Middle frontal gyrus (tissue), 1 donor: ENCODE data around the gene MAP2K3.

Experiments used
- DNase-seq: peaks from one replicate; pipeline ENCODE4 v3.0.0-alpha.2; 2015; ENCODE audit warnings: low spot score; ENCODE audit errors: extremely low spot score

The MAP2K3 gene

GRCh38 chr17:21252796-21253645 lies 31.5 kb upstream of the MAP2K3 start, which contains the start of gene NATD1:
Gene NATD1 (minus strand): TSS chr17:21253410. CDS start chr17:21253264, 146 bp downstream.
- DNase-seq = peak; percentile 73

GRCh38 chr17:21253646-21254441 lies 30.7 kb upstream of the MAP2K3 start:
- no peak for DNase-seq

GRCh38 chr17:21258593-21258992 lies 25.9 kb upstream of the MAP2K3 start:
- no peak for DNase-seq

GRCh38 chr17:21262259-21262993 lies 22.1 kb upstream of the MAP2K3 start:
- DNase-seq = no peak

DNA sequence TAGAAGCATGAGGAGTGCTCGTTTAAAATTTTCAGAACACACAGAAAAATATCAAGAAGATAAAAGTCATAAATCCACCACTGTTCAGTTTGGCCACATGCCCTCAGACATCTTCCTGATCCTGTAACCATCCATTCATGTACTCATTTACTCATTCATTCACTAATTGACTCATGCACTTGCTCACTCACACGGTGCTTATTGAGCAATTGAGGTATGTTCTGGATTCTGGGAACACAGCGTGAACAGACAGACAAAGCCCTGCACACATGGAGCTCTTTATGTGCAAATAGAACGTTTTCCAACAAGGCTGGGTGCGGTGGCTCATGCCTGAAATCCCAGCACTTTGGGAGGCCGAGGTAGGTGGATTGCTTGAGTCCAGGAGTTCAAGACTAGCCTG lies 21.1 kb upstream of the MAP2K3 start:
- no peak for DNase-seq

DNA sequence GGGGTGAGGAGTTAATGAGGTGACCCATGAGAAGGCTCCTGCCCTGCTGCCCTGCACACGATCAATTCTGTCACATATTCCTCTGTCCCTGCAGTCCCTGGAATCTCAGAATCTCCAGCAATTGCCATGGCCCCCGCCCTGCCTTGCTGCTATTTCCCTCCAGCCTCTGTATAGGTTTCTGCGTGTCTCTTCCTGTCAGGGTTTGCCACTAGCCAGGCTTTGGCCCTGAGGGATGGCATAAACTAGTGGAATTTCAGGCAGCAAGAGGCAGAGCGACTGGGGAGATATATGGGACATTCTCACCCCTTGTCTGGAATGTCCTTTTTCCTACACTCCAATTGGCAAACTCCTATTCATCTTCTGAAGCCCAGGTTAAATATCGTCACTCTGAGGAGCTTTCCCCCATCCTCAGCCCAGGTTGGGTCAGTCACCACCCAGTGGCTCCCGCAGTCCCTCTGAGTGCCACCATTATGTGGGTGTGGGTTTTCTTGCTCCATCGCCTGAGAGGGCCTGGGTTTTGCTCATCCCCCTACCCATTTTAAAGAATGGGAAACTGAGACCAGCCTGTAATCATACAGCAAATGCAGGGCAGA lies 15.8 kb upstream of the MAP2K3 start:
- DNase-seq = no peak

- no peak for DNase-seq
These were observed 15.1 kb upstream of the MAP2K3 start for GRCh38 chr17:21269394-21269793.

DNA sequence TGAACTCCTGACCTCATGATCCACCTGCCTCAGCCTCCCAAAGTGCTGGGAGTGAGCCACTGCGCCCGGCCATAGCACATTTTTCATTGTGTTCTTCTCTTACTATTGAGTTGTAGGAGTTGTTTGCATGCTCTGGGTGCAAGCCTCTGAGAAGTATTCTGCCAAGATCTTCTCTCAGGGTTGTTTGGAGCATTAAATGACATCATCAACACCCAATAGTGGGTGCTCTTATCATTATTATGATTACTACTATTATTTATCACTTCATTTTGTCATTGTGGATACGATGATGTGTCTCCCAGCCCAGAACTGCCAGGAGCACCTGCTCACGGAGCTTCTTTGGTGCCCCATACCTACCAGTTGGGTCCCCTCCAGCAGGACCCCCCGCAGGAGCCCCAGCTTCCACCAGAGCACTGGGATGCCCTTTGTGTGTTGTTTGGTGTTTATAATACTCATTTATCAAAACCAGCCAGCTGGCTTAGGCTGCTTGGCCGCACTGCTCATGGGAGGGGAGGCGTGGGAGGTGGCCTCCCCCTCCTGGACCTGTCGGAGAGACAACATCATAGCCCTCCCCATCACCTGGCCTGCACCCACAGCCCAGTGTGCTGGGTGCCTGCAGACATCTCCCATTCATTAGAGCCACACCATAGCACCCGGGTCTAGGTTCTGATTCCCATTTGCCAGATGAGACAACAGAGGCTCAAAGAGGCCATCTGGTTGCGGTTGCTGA lies 12.9 kb upstream of the MAP2K3 start:
- no peak for DNase-seq

DNA sequence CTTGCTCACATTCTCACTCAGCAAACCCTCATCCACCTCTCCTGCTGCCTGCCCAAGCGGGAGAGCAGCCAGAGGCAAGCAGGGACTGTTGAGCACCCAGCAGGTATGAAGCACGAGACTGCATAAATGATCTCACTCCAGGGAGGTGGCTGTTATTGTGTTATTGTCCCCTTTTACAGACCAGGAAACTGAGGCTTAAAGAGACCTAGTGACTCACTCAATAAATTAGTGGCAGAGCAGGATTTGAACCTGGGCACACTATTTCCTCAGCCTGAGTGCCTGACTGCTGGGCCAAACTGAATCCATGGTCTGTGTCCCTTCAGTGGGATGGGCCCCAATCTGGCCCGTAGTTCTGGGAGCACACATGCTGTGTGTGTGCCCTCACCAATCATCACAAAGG lies 12.3 kb upstream of the MAP2K3 start:
- no peak for DNase-seq

- DNase-seq = no peak
These were observed 11.4 kb upstream of the MAP2K3 start for GRCh38 chr17:21272881-21273792.

- no peak for DNase-seq
These were observed 9.4 kb upstream of the MAP2K3 start for GRCh38 chr17:21275047-21275578.

DNA sequence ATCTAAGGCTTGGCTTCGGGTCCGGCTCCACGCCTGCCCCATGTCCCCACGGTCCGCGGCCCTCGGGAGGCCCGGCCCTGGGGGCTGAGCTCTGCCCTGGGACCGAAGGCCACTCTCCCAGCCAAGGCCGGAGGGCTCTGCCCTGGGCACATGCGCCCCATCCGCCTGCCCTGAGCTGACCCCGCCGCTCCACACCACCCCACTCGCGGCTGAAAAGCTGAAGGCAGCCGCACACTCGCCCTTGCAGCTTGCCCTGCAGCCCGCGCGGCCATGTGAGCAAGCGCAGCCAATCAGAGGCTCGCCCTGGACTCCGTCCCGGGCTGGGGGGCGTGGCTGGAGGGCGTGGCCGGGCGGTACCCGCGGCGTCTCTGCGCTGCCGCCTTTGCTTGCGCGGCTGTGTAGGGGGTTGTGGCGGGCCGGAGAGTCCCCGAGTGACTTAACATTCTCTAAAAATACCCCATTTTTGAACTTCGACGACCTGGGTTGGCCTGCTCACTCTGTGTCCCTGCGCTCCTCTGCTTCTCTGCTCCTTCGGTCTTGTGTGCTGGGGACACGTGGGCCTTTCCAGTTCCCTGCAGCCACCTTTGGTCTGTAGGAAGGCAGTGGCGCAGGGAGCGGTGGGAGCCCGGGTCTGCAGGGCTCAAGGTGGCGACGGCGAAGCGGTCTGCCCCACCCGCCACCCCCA lies 8.8 kb upstream of the MAP2K3 start:
- DNase-seq = peak; percentile 76

GRCh38 chr17:21276264-21276588 lies 8.3 kb upstream of the MAP2K3 start:
- DNase-seq = no peak

GRCh38 chr17:21277332-21277731 lies 7.2 kb upstream of the MAP2K3 start:
- DNase-seq = no peak

- no peak for DNase-seq
These were observed 5.9 kb upstream of the MAP2K3 start for GRCh38 chr17:21278450-21279197.

- no peak for DNase-seq
These were observed 5.3 kb upstream of the MAP2K3 start for GRCh38 chr17:21279198-21279535.

- DNase-seq = no peak
These were observed 4.9 kb upstream of the MAP2K3 start for GRCh38 chr17:21279582-21279981.

DNA sequence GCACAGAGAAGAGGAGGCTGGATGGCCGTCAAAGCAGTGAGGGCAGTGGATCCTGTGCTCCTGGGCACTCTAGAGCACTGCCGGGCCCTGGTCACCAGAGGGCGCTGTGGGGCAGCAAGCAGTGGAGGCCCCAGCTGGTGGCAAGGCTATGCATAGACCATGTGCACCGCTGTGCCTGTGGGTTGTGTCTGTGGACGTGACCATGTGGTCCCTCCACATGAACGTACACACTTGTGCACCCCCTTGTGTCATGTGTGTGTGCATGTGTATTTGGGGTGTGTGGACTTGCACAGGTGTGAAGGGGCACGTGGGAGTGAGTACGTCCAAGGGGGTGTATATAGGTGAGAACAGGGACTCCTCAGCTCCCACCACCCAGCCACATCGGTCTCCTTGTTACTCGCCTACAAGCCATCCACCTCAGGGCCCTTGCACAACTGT lies 4.4 kb upstream of the MAP2K3 start:
- peak; percentile 74 for DNase-seq
